HepG2 (cell line): ENCODE measurements around the gene TCF25. TPM values are rescaled to one million over a fixed set of nuclear protein-coding genes. Genes with fewer than 3 reads are reported as not detected.

Experiments used
- ATAC-seq: fragments of 200-7000 bp; cut with Tn5 transposase; 3 replicates; pipeline ENCODE4 v1.9.1; 2020; ENCODE audit warnings: mild to moderate bottlenecking, moderate library complexity
- BruUV-seq: library from RNA; stranded (reverse); fragments of 400-500 nt; replicated peaks from 2 replicates; lab custom pipeline; 2021; lab: Mats Ljungman, UMichigan
- CTCF ChIA-PET: fragments of 300-600 bp; formaldehyde crosslinking; extraction: SDS; loops from one replicate; lab custom pipeline; 2021; ENCODE audit warnings: low total read pairs, inconsistent platforms, low intra/inter-chr PET ratio; lab: Yijun Ruan, JAX
- POLR2A ChIA-PET: fragments of 350-600 bp; sonication (Branson Sonifier 250); formaldehyde crosslinking; loops from one replicate; lab custom pipeline; 2020; ENCODE audit warnings: antibody characterized with exemption, inconsistent platforms; lab: Yijun Ruan, JAX
- DNase-seq: peaks from one replicate; pipeline ENCODE4 v3.0.0-alpha.2; 2015; ENCODE audit warnings: low spot score
- FAIRE-seq: peaks from 3 replicates; lab custom pipeline; 2011; peaks lifted over from hg19 to GRCh38; lab: Jason Lieb, UNC
- H2AFZ ChIP-seq: one replicate; pipeline ENCODE4 v1.6.1; 2011; ENCODE audit warnings: low read length, inconsistent platforms
- H3K27ac ChIP-seq: fragments of 300-600 bp; 3 replicates; pipeline ENCODE4 v1.8.0; 2011; ENCODE audit warnings: mixed run types, mild to moderate bottlenecking, mixed read lengths, low read length, inconsistent platforms; ENCODE audit not compliant: insufficient read depth; ENCODE audit errors: extremely low read length
- H3K27me3 ChIP-seq, 2 experiments: fragments of 200-600 bp in 1 of 2; 2 replicates in 1 of 2; 3 replicates in 1 of 2; pipeline versions ENCODE4 v1.6.0 to v1.8.0; 2011; ENCODE audit warnings: low read length in 2 of 2, mild to moderate bottlenecking in 2 of 2, moderate library complexity in 2 of 2, inconsistent platforms in 1 of 2; ENCODE audit not compliant: insufficient read depth in 2 of 2, control insufficient read depth in 1 of 2
- H3K36me3 ChIP-seq, 2 experiments: fragments of 200-600 bp in 1 of 2; replicated peaks in 1 of 2; 2 replicates in 1 of 2; 3 replicates in 1 of 2; pipeline versions ENCODE4 v1.5.1 to v1.8.0; 2011; ENCODE audit warnings: low read length in 2 of 2, inconsistent platforms in 1 of 2; ENCODE audit not compliant: insufficient read depth in 2 of 2, control insufficient read depth in 1 of 2
- H3K4me1 ChIP-seq: 2 replicates; pipeline ENCODE4 v1.5.1; 2012; ENCODE audit warnings: low read length, inconsistent platforms; ENCODE audit not compliant: insufficient read depth
- H3K4me2 ChIP-seq: 2 replicates; pipeline ENCODE4 v1.6.0; 2011; ENCODE audit warnings: low read depth, low read length, inconsistent platforms
- H3K4me3 ChIP-seq, 3 experiments: fragments of 200-600 bp in 1 of 3; sonication (generic), shearing (Covaris generic) in 1 of 3; replicated peaks in 1 of 3; 2 replicates each; pipeline ENCODE4 v1.5.1; 2011 to 2016; ENCODE audit warnings: low read length in 3 of 3, inconsistent platforms in 2 of 3, low read depth in 2 of 3, mild to moderate bottlenecking in 2 of 3, control low read depth in 1 of 3, mixed read lengths in 1 of 3; ENCODE audit not compliant: insufficient read depth in 1 of 3
- H3K79me2 ChIP-seq: one replicate; pipeline ENCODE4 v1.6.1; 2011; ENCODE audit warnings: low read length, inconsistent platforms; ENCODE audit not compliant: insufficient read depth
- H3K9ac ChIP-seq: 2 replicates; pipeline ENCODE4 v1.6.0; 2011; ENCODE audit warnings: mild to moderate bottlenecking, low read depth, low read length, inconsistent platforms; ENCODE audit not compliant: insufficient read depth
- H3K9me3 ChIP-seq: 2 replicates; pipeline ENCODE4 v1.5.1; 2012; ENCODE audit warnings: mild to moderate bottlenecking, low read length
- H4K20me1 ChIP-seq: 2 replicates; pipeline ENCODE4 v1.6.0; 2011; ENCODE audit warnings: inconsistent platforms, mild to moderate bottlenecking, low read length, moderate library complexity; ENCODE audit not compliant: insufficient read depth
- AGO2 ChIP-seq: fragments of 200-400 bp; formaldehyde crosslinking; optimal IDR thresholded peaks from 2 replicates; pipeline ENCODE3; 2017; ENCODE audit warnings: mild to moderate bottlenecking, low read depth, low read length, moderate library complexity
- NR2F1 ChIP-seq, 2 experiments: fragments of 450-650 bp in 1 of 2; formaldehyde crosslinking in 1 of 2; IDR thresholded peaks; 2 replicates each; pipeline versions ENCODE4 v1.5.0 to v1.6.1; 2016 to 2020; ENCODE audit warnings: mild to moderate bottlenecking in 1 of 2, missing compliant biosample characterization in 1 of 2, missing genetic modification reagents in 1 of 2, moderate library complexity in 1 of 2
- RBFOX2 ChIP-seq: fragments of 200-400 bp; formaldehyde crosslinking; IDR thresholded peaks from 2 replicates; pipeline ENCODE4 v1.6.1; 2017; ENCODE audit warnings: low read depth, mild to moderate bottlenecking, low read length
- SP5 ChIP-seq: IDR thresholded peaks from 2 replicates; pipeline ENCODE4 v1.6.1; 2016; ENCODE audit warnings: low read depth, borderline replicate concordance
- SSRP1 ChIP-seq: IDR thresholded peaks from 2 replicates; pipeline ENCODE4 v1.6.1; 2016; ENCODE audit warnings: control low read depth
- TMF1 ChIP-seq: sonication (generic); formaldehyde crosslinking; IDR thresholded peaks from 2 replicates; pipeline ENCODE4 v1.8.1; 2022; ENCODE audit warnings: low read depth, missing genetic modification reagents
- ZNF839 ChIP-seq: sonication (generic); formaldehyde crosslinking; IDR thresholded peaks from 2 replicates; pipeline ENCODE4 v1.4.0; 2020; ENCODE audit warnings: missing genetic modification reagents, mild to moderate bottlenecking, borderline replicate concordance
- WGBS: methylation state at CpG from one replicate; pipeline ENCODE4 v1.1.6; 2017; ENCODE audit warnings: low lambda C conversion rate; 5-methylcytosine and 5-hydroxymethylcytosine counted together
- in situ Hi-C: cut with HindIII; loops from 2 replicates; pipeline ENCODE4 v1.10.0; 2017; ENCODE audit warnings: low pct_unique_long_range_greater_than_20kb; ENCODE audit not compliant: extremely low pct_ligation_motif_present
- intact Hi-C: fragments of 100-400 bp; cut with micrococcal nuclease; formaldehyde crosslinking; loops from one replicate; pipeline ENCODE4 v1.10.0; 2022; ENCODE audit not compliant: unreplicated experiment
- polyA plus RNA-seq, 8 experiments: library from polyadenylated mRNA; depleted of rRNA in 3 of 8; stranded (reverse) in 7 of 8; unstranded in 1 of 8; fragments of >200 nt; fragmentation: Illumina TruSeq in 4 of 8; extraction: Trizol in 4 of 8; gene quantifications; 2 replicates each; pipeline versions ENCODE4 v1.2.1 to v1.2.3, GENCODE V29; 2011 to 2016; ENCODE audit warnings: low read depth in 4 of 8, missing spikeins in 1 of 8, mixed read lengths in 1 of 8; ENCODE audit not compliant: insufficient read depth in 1 of 8
- total RNA-seq, 5 experiments: library from RNA; depleted of rRNA; stranded (reverse); fragments of >200 nt; fragmentation: Illumina TruSeq; extraction: Trizol; gene quantifications; 2 replicates each; pipeline ENCODE4 v1.2.3, GENCODE V29; 2016; ENCODE audit warnings: low read depth in 1 of 5

Gene TCF25
- total and polyA plus RNA-seq, 2 of the 13 experiments (the other 11 are each of a cell fraction or from before 2014, with no cell fraction given), result 138 to 206 TPM

DNA sequence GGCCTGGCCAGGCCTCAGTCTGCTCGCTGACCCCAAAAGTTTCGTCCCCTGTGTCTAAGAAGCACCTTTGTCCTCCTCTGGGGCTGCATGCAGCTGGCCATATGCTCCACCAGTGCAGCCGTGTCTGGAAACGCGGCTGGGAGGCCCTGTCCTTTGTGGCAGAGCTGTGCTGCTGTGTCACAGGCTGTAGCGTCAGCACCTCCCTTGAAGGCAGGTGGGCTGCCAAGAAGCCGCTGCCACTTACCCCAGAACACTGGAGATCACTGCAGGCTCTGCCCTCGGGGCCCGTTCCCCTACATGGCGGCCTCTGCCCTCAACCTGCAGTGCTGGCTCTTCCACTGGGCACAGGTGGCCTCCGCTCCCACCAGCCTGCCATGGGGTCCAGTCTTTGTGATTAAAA, 29.6 kb downstream of the TCF25 start:
- POLR2A ChIA-PET, result no interaction called here
- peaks cover 39 to 72% of the 10 kb centered on the region in 2 experiments for H3K36me3 ChIP-seq

DNA sequence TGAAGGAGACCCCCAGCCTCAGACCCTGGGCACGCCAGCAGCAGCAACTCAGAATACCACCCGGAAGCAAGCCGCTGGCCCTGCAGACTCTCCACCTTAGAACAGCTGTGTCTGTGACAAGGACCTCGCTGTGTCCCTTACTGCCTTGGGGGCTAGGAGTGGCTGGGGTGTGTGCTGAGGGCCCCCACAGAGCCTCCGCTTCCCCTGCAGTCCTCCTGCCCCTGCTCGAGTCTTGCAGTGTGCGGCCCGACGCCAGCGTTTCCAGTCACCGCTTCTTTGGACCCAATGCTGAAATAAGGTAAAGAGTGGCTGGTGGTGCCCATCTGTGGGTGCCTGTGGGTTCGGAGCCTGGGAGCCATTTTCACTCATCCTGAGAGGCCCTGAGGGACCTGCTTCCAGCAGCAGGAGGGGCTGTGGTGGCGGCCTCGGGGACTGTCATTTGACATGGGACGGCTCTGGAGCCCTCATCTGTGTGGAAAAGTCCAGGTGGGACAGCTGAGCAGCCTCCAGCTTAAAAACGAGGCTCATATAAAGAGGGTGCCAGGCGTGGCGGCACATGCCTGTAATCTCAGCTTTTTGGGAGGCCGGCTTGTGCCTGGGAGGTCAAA, 30.6 kb downstream of the TCF25 start:
- TF ChIP-seq ZNF839 (CRISPR knock-in tag), result no peak
- DNase-seq (no peak), ATAC-seq (no peak; the same call in 1 of the 3 replicates), FAIRE-seq (no peak)
- POLR2A ChIA-PET, result interaction anchor here (1.2 to 1.6 kb wide), 2 partner anchors 10 to 18 kb away, joined by 3 read pairs; no protein-coding TSS in a partner anchor
- CTCF ChIA-PET, result no interaction called here
- H3K27ac ChIP-seq, result no peak overlapping the region
- intact Hi-C loops, result no loop called here
- in situ Hi-C loops, result no loop called here
- BruUV-seq, result no TSS peak
- peaks cover 34 to 62% of the 10 kb centered on the region in 2 experiments for H3K36me3 ChIP-seq
- no peak overlapping the region for H3K4me2 ChIP-seq
- no peaks in the 10 kb centered on the region for H3K27me3 ChIP-seq
- WGBS, result 95% methylated on average over 18 of the region's 19 CpGs
- H3K4me1 ChIP-seq, result no peaks in the 10 kb centered on the region
- no peak overlapping the region for H3K4me3 ChIP-seq
- H4K20me1 ChIP-seq, result no peaks in the 10 kb centered on the region
- H3K9ac ChIP-seq, result no peak overlapping the region
- H2AFZ ChIP-seq, result no peak overlapping the region
- no peaks in the 10 kb centered on the region for H3K9me3 ChIP-seq
- H3K79me2 ChIP-seq, result no peaks in the 10 kb centered on the region

More for the DNA sequence above, 29.6 kb downstream of the TCF25 start:
- no TSS peak for BruUV-seq
- Histone ChIP-seq H3K9me3 (no peaks in the 10 kb centered on the region), H4K20me1 (no peaks in the 10 kb centered on the region), H3K27me3 (no peaks in the 10 kb centered on the region), H3K4me2 (no peak overlapping the region), H3K27ac (no peak overlapping the region), H3K4me3 (no peak overlapping the region), H2AFZ (no peak overlapping the region), H3K4me1 (no peaks in the 10 kb centered on the region), H3K9ac (no peak overlapping the region), H3K79me2 (no peaks in the 10 kb centered on the region)
- ATAC-seq (peak; percentile 4; the same call in 2 of the 3 replicates), FAIRE-seq (no peak), DNase-seq (no peak)
- WGBS, result 98% methylated on average over 9 of the region's 11 CpGs
- TF ChIP-seq TMF1 (no peak), RBFOX2 (0 out of 2 replicates have a peak, but pooled peaks have one; percentile 6), NR2F1 (CRISPR knock-in tag; IDR thresholded peaks at IDR 0.05) (no peak), AGO2 (peak; percentile 68), SP5 (CRISPR knock-in tag) (no peak), SSRP1 (CRISPR knock-in tag) (no peak)
- in situ Hi-C loops, result no loop called here
- intact Hi-C loops, result no loop called here
- CTCF ChIA-PET, result no interaction called here
